ENCODE measurements around the gene CD48.

DNA sequence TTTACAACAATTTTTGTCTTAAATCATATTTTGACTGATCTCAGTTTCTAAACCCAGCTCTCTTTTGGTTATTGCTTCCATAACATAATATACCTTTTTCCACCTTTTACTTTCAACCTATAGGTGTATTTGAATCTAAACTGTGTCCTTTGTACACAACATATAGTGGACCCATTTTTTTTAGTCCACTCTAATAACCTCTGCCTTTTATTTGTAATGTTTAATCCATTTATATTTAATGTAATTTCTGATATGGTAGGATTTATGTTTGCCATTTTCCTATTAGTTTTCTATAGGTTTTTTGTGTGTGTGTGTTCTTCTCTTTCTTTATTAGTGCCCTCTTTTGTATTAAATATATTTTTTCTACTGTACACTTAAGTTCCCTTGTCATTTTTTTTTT, 42.3 kb downstream of the CD48 start:
- no peak for TF ChIP-seq POLR2A (IDR thresholded peaks at IDR 0.05)
- TF ChIP-seq, protein P1, sequence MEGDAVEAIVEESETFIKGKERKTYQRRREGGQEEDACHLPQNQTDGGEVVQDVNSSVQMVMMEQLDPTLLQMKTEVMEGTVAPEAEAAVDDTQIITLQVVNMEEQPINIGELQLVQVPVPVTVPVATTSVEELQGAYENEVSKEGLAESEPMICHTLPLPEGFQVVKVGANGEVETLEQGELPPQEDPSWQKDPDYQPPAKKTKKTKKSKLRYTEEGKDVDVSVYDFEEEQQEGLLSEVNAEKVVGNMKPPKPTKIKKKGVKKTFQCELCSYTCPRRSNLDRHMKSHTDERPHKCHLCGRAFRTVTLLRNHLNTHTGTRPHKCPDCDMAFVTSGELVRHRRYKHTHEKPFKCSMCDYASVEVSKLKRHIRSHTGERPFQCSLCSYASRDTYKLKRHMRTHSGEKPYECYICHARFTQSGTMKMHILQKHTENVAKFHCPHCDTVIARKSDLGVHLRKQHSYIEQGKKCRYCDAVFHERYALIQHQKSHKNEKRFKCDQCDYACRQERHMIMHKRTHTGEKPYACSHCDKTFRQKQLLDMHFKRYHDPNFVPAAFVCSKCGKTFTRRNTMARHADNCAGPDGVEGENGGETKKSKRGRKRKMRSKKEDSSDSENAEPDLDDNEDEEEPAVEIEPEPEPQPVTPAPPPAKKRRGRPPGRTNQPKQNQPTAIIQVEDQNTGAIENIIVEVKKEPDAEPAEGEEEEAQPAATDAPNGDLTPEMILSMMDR (IDR thresholded peaks at IDR 0.05): no peak
- TF ChIP-seq EP300 (IDR thresholded peaks at IDR 0.05): no peak
- TF ChIP-seq POLR2AphosphoS5 (IDR thresholded peaks at IDR 0.05): no peak
